HCT116 (cell line): ENCODE measurements around the gene NSUN3.
"Not testable (repeated sequence)": the region's sequence is repeated elsewhere in the genome, so short reads cannot be mapped to it uniquely, and the experiment has no call there.

ENCODE experiments used
- ATF3 ChIP-seq: IDR thresholded peaks from 2 replicates; pipeline ENCODE4 v1.6.1; 2012
- CTCF ChIP-seq, 3 experiments: fragments of 200-600 bp in 1 of 3; sonication (generic) in 1 of 3; IDR thresholded peaks in 2 of 3; conservative IDR thresholded peaks in 1 of 3; 2 replicates each; pipeline ENCODE4 v1.5.1; 2012 to 2017; ENCODE audit warnings: low read depth in 2 of 3, low read length in 2 of 3, antibody characterized with exemption in 1 of 3, borderline replicate concordance in 1 of 3, control low read depth in 1 of 3, mild to moderate bottlenecking in 1 of 3, mixed read lengths in 1 of 3, mixed run types in 1 of 3, moderate library complexity in 1 of 3; ENCODE audit not compliant: insufficient read depth in 1 of 3
- EGR1 ChIP-seq: IDR thresholded peaks from 2 replicates; pipeline ENCODE4 v1.6.1; 2012; ENCODE audit warnings: low read depth
- EZH2 ChIP-seq: fragments of 200-600 bp; sonication (generic); IDR thresholded peaks from 2 replicates; pipeline ENCODE4 v1.6.1; 2017; ENCODE audit warnings: antibody characterized with exemption, mixed run types
- MAX ChIP-seq: IDR thresholded peaks from 2 replicates; pipeline ENCODE4 v1.6.1; 2012
- POLR2A ChIP-seq: IDR thresholded peaks from 2 replicates; pipeline ENCODE4 v1.7.0; 2011; ENCODE audit warnings: borderline replicate concordance; ENCODE audit not compliant: insufficient read depth, insufficient read length; ENCODE audit errors: extremely low read depth
- POLR2AphosphoS5 ChIP-seq: IDR thresholded peaks from 2 replicates; pipeline ENCODE4 v1.6.1; 2011; ENCODE audit warnings: mild to moderate bottlenecking, low read depth, low read length, moderate library complexity
- RAD21 ChIP-seq: IDR thresholded peaks from 2 replicates; pipeline ENCODE4 v1.6.1; 2012; ENCODE audit warnings: low read depth, mild to moderate bottlenecking
- YY1 ChIP-seq: IDR thresholded peaks from 2 replicates; pipeline ENCODE4 v1.6.1; 2011; ENCODE audit warnings: low read length, low read depth, moderate library complexity, mild to moderate bottlenecking; ENCODE audit not compliant: insufficient replicate concordance; ENCODE audit errors: extremely low read depth
- ZBTB33 ChIP-seq: IDR thresholded peaks from 2 replicates; pipeline ENCODE4 v1.6.1; 2011; ENCODE audit warnings: mild to moderate bottlenecking, low read length, moderate library complexity; ENCODE audit not compliant: insufficient replicate concordance; ENCODE audit errors: extremely low read depth

- not testable (repeated sequence) for TF ChIP-seq CTCF (IDR thresholded peaks at IDR 0.05 in 2 of 3, conservative IDR thresholded peaks at IDR 0.05 in 1 of 3; ENCODE audit: borderline replicate concordance in 1 of 3, insufficient read depth in 1 of 3, low read depth in 2 of 3, low read length in 2 of 3); EZH2; POLR2A; ZBTB33; EGR1; POLR2AphosphoS5; RAD21; YY1; ATF3; MAX
These were observed 47.4 kb downstream of the NSUN3 start for GRCh38 chr3:94110232-94110631.
